Breast epithelium (tissue), 3 donors: Measurements from ENCODE around the gene ZNF778.

Source experiments
- POLR2A ChIP-seq: fragments of 450-650 bp; IDR thresholded peaks from one replicate; pipeline ENCODE4 v1.6.1; 2016; ENCODE audit warnings: antibody characterized with exemption, mild to moderate bottlenecking, moderate library complexity
- POLR2AphosphoS5 ChIP-seq, 3 donors: sonication (generic); formaldehyde crosslinking; IDR thresholded peaks; one replicate each; pipeline ENCODE4 v1.6.1; 2017; ENCODE audit warnings: antibody characterized with exemption in 3 of 3
- TF ChIP-seq, protein P1 (sequence below), 3 donors: fragments of 450-650 bp; IDR thresholded peaks; one replicate each; pipeline ENCODE4 v1.5.1; 2016 to 2017; ENCODE audit warnings: antibody characterized with exemption in 3 of 3, mild to moderate bottlenecking in 3 of 3, moderate library complexity in 3 of 3

DNA sequence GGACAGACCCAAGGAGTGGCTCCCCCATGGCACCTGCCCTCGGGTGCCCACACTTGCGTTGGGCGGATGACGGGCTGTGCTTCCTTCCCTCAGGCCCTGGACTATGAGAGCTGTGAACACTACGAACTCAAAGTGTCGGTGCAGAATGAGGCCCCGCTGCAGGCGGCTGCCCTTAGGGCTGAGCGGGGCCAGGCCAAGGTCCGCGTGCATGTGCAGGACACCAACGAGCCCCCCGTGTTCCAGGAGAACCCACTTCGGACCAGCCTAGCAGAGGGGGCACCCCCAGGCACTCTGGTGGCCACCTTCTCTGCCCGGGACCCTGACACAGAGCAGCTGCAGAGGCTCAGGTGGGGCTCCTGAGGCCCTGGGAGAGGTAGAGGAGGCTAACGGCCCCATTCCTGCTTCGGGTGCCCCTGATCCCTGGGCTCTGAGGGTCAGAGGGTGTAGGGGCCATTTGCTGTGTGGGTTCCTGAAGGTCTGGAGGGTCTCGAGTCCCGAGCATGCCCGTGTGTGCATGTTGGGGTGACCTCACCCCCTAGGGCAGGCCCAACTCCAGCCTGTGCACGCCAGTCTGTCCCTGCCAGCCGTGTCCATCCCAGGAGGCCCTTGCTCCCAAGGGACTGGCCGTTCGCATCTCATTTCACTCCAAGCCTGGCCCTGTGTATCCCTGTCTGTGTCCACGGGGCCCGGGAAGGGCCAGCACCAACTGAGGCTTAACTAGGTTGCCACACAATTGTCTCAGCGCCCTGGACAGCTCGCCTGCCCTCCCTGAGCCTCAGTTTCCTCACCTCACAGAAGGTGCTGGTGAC is 27.1 kb upstream of the ZNF778 start:
- TF ChIP-seq, protein P1, sequence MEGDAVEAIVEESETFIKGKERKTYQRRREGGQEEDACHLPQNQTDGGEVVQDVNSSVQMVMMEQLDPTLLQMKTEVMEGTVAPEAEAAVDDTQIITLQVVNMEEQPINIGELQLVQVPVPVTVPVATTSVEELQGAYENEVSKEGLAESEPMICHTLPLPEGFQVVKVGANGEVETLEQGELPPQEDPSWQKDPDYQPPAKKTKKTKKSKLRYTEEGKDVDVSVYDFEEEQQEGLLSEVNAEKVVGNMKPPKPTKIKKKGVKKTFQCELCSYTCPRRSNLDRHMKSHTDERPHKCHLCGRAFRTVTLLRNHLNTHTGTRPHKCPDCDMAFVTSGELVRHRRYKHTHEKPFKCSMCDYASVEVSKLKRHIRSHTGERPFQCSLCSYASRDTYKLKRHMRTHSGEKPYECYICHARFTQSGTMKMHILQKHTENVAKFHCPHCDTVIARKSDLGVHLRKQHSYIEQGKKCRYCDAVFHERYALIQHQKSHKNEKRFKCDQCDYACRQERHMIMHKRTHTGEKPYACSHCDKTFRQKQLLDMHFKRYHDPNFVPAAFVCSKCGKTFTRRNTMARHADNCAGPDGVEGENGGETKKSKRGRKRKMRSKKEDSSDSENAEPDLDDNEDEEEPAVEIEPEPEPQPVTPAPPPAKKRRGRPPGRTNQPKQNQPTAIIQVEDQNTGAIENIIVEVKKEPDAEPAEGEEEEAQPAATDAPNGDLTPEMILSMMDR (IDR thresholded peaks at IDR 0.05): no peak
- TF ChIP-seq POLR2AphosphoS5 (IDR thresholded peaks at IDR 0.05) (no peak), POLR2A (no peak)
